CD14-positive monocyte (primary cell): Measurements from ENCODE around the gene PAPPA2. TPM values are rescaled to one million over a fixed set of nuclear protein-coding genes. Genes with fewer than 3 reads are reported as not detected.

Experiments
- DNase-seq, 3 donors: peaks; one replicate each; pipeline ENCODE4 v3.0.0-alpha.2; 2011 to 2022
- H2AFZ ChIP-seq: 2 replicates; pipeline ENCODE4 v1.6.0; 2012; ENCODE audit warnings: mild to moderate bottlenecking, low read depth, low read length, inconsistent platforms; ENCODE audit not compliant: insufficient read depth, poor library complexity, severe bottlenecking
- H3K27ac ChIP-seq, 2 donors: 1 replicate in 1 of 2; 2 replicates in 1 of 2; pipeline ENCODE4 v1.5.1; 2012 to 2013; ENCODE audit warnings: low read length in 2 of 2, control low read depth in 1 of 2, inconsistent platforms in 1 of 2, low read depth in 1 of 2, mild to moderate bottlenecking in 1 of 2
- H3K27me3 ChIP-seq, 2 donors: one replicate each; pipeline versions ENCODE4 v1.6.0 to v1.6.1; 2011 to 2013; ENCODE audit warnings: low read length in 2 of 2; ENCODE audit not compliant: control insufficient read depth in 2 of 2, insufficient read depth in 2 of 2
- H3K36me3 ChIP-seq, 2 donors: replicated peaks in 1 of 2; 1 replicate in 1 of 2; 2 replicates in 1 of 2; pipeline versions ENCODE4 v1.5.1 to v1.6.1; 2012 to 2013; ENCODE audit warnings: low read length in 2 of 2, control low read depth in 1 of 2, inconsistent platforms in 1 of 2, mild to moderate bottlenecking in 1 of 2; ENCODE audit not compliant: insufficient read depth in 2 of 2, control insufficient read depth in 1 of 2
- H3K4me1 ChIP-seq, 2 donors: 1 replicate in 1 of 2; 2 replicates in 1 of 2; pipeline versions ENCODE4 v1.5.1 to v1.6.1; 2012 to 2013; ENCODE audit warnings: low read length in 2 of 2, control low read depth in 1 of 2, inconsistent platforms in 1 of 2, mild to moderate bottlenecking in 1 of 2, moderate library complexity in 1 of 2; ENCODE audit not compliant: insufficient read depth in 2 of 2, control insufficient read depth in 1 of 2
- H3K4me2 ChIP-seq: replicated peaks from 2 replicates; pipeline ENCODE3; 2012; ENCODE audit warnings: low read length, moderate library complexity, mild to moderate bottlenecking; ENCODE audit not compliant: poor library complexity, severe bottlenecking; ENCODE audit errors: extremely low read depth
- H3K4me3 ChIP-seq, 3 experiments: fragments of 200-600 bp in 1 of 3; sonication (generic) in 1 of 3; replicated peaks in 1 of 3; 1 replicate in 2 of 3; 2 replicates in 1 of 3; pipeline ENCODE4 v1.5.1; 2011 to 2013; ENCODE audit warnings: low read length in 3 of 3, mild to moderate bottlenecking in 3 of 3, control low read depth in 2 of 3, low read depth in 2 of 3, inconsistent platforms in 1 of 3, moderate library complexity in 1 of 3
- H3K79me2 ChIP-seq: 2 replicates; pipeline ENCODE4 v1.6.0; 2012; ENCODE audit warnings: mild to moderate bottlenecking, control low read depth, inconsistent platforms, low read length, moderate library complexity; ENCODE audit not compliant: insufficient read depth
- H3K9ac ChIP-seq: 2 replicates; pipeline ENCODE4 v1.6.0; 2017; ENCODE audit warnings: low read length, mild to moderate bottlenecking; ENCODE audit not compliant: insufficient read depth, poor library complexity, severe bottlenecking
- H3K9me3 ChIP-seq, 2 donors: replicated peaks in 1 of 2; 1 replicate in 1 of 2; 2 replicates in 1 of 2; pipeline versions ENCODE4 v1.5.1 to v1.6.1; 2012 to 2013; ENCODE audit warnings: low read length in 2 of 2, control low read depth in 1 of 2; ENCODE audit not compliant: control insufficient read depth in 1 of 2, insufficient read depth in 1 of 2
- H4K20me1 ChIP-seq: 2 replicates; pipeline ENCODE4 v1.6.0; 2012; ENCODE audit warnings: mild to moderate bottlenecking, low read length, control low read depth, moderate library complexity; ENCODE audit not compliant: insufficient read depth
- H3K27ac Mint-ChIP-seq, 7 donors: one replicate each; pipeline ENCODE4 v1.8.0; 2020; ENCODE audit warnings: mild to moderate bottlenecking in 7 of 7, mixed read lengths in 7 of 7, moderate library complexity in 6 of 7, inconsistent platforms in 2 of 7
- H3K27me3 Mint-ChIP-seq, 3 donors: one replicate each; pipeline ENCODE4 v1.8.0; 2021 to 2022; ENCODE audit warnings: low read depth in 3 of 3, mild to moderate bottlenecking in 3 of 3, mixed read lengths in 3 of 3, moderate library complexity in 3 of 3, inconsistent platforms in 1 of 3
- H3K36me3 Mint-ChIP-seq, 2 donors: one replicate each; pipeline ENCODE4 v1.8.0; 2020; ENCODE audit warnings: mixed read lengths in 2 of 2, inconsistent platforms in 1 of 2, mild to moderate bottlenecking in 1 of 2
- H3K4me1 Mint-ChIP-seq: one replicate; pipeline ENCODE4 v1.8.0; 2020; ENCODE audit warnings: mild to moderate bottlenecking, mixed read lengths
- H3K4me3 Mint-ChIP-seq, 2 donors: one replicate each; pipeline ENCODE4 v1.8.0; 2020; ENCODE audit warnings: mild to moderate bottlenecking in 2 of 2, mixed read lengths in 2 of 2, moderate library complexity in 1 of 2
- H3K9me3 Mint-ChIP-seq, 7 donors: one replicate each; pipeline ENCODE4 v1.8.0; 2020 to 2022; ENCODE audit warnings: mixed read lengths in 7 of 7, mild to moderate bottlenecking in 6 of 7, moderate library complexity in 6 of 7, inconsistent platforms in 2 of 7
- WGBS: methylation state at CpG from one replicate; pipeline ENCODE4 v1.1.5; 2013; ENCODE audit warnings: missing lambda C conversion rate; ENCODE audit not compliant: insufficient coverage; 5-methylcytosine and 5-hydroxymethylcytosine counted together
- intact Hi-C, 2 donors: fragments of 100-400 bp; cut with micrococcal nuclease; formaldehyde crosslinking; loops; one replicate each; pipeline versions ENCODE4 v1.15.0 to v1.15.1; 2023
- polyA plus RNA-seq, 3 donors: library from polyadenylated mRNA; depleted of rRNA in 1 of 3; unstranded in 2 of 3; stranded (reverse) in 1 of 3; fragments of 300-500 nt in 2 of 3; fragments of >200 nt in 1 of 3; fragmentation: Illumina TruSeq in 2 of 3; gene quantifications; 1 replicate in 2 of 3; 2 replicates in 1 of 3; pipeline ENCODE4 v1.2.3, GENCODE V29; 2012 to 2021
- TF ChIP-seq, protein P1 (sequence below): fragments of 200-600 bp; IDR thresholded peaks from one replicate; pipeline ENCODE4 v1.8.0; 2022; ENCODE audit warnings: antibody characterized with exemption, mild to moderate bottlenecking

PAPPA2 gene
- polyA plus RNA-seq, 3 donors = not detected

DNA sequence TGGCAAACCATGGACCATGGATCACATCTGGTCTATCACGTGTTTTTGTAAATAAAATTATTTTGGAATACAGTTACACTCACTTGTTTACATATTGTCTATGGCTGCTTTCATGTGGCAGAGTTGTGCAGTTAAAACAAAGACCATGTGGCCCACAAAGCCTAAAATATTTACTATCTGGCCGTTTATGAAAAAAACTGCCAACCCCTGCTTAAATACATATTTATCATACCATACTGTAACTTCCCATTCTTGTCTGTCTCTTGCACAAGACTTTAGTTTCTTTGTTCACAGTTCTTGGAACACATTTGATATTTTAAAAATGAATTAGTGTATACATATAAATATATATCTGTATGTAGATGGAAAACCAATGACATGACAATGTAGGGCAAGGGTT, 141.5 kb downstream of the PAPPA2 start:
- intact Hi-C loops = no loop called here
- no peak overlapping the region for H3K27ac Mint-ChIP-seq
- Histone ChIP-seq H3K79me2 (no peaks in the 10 kb centered on the region), H3K9me3 (no peaks in the 10 kb centered on the region), H3K9ac (no peak overlapping the region), H3K27ac (no peak overlapping the region), H4K20me1 (no peaks in the 10 kb centered on the region), H3K27me3 (no peaks in the 10 kb centered on the region), H2AFZ (no peak overlapping the region), H3K4me2 (no peak overlapping the region), H3K4me1 (no peaks in the 10 kb centered on the region), H3K36me3 (no peaks in the 10 kb centered on the region), H3K4me3 (no peak overlapping the region)
- H3K4me1 Mint-ChIP-seq = no peaks in the 10 kb centered on the region
- TF ChIP-seq, protein P1, sequence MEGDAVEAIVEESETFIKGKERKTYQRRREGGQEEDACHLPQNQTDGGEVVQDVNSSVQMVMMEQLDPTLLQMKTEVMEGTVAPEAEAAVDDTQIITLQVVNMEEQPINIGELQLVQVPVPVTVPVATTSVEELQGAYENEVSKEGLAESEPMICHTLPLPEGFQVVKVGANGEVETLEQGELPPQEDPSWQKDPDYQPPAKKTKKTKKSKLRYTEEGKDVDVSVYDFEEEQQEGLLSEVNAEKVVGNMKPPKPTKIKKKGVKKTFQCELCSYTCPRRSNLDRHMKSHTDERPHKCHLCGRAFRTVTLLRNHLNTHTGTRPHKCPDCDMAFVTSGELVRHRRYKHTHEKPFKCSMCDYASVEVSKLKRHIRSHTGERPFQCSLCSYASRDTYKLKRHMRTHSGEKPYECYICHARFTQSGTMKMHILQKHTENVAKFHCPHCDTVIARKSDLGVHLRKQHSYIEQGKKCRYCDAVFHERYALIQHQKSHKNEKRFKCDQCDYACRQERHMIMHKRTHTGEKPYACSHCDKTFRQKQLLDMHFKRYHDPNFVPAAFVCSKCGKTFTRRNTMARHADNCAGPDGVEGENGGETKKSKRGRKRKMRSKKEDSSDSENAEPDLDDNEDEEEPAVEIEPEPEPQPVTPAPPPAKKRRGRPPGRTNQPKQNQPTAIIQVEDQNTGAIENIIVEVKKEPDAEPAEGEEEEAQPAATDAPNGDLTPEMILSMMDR = no peak
- H3K9me3 Mint-ChIP-seq = peaks cover 0 to 7% (median 3%) of the 10 kb centered on the region in 7 donors
- no peak overlapping the region for H3K4me3 Mint-ChIP-seq
- no peaks in the 10 kb centered on the region for H3K36me3 Mint-ChIP-seq
- H3K27me3 Mint-ChIP-seq = no peaks in the 10 kb centered on the region
- no peak for DNase-seq
- no CpG with 5 or more reads among the region's 2 CpGs for WGBS

DNA sequence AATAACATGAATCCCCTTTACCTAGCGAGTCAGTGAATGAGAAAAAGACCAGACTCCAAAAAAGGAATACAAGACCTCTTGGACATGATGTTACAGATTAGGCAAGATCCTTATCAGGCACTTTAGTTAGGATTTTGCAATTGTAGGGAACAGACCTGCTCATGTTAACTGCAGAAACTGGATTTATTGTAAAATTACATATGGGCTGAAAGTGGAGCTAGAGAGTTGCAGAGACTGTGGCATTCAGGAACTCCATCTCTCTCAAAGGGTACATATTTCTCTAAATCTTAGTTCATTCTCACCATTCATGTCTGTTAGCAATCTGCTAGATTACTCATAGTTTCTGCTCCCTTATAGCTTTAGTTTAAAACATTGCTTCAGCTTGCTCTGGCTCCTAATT, 142.2 kb downstream of the PAPPA2 start:
- no peak for DNase-seq
- Histone ChIP-seq H3K79me2 (no peaks in the 10 kb centered on the region), H3K36me3 (no peaks in the 10 kb centered on the region), H3K27me3 (no peaks in the 10 kb centered on the region), H3K4me3 (no peak overlapping the region), H2AFZ (no peak overlapping the region), H3K4me1 (no peaks in the 10 kb centered on the region), H4K20me1 (no peaks in the 10 kb centered on the region), H3K27ac (no peak overlapping the region), H3K4me2 (no peak overlapping the region), H3K9me3 (no peaks in the 10 kb centered on the region), H3K9ac (no peak overlapping the region)
- no CpG with 5 or more reads among the region's 1 CpG for WGBS
- Mint-ChIP-seq H3K36me3 (no peaks in the 10 kb centered on the region), H3K9me3 (peaks cover 0 to 6% (median 3%) of the 10 kb centered on the region in 7 donors), H3K4me3 (no peak overlapping the region), H3K4me1 (no peaks in the 10 kb centered on the region), H3K27ac (no peak overlapping the region), H3K27me3 (no peaks in the 10 kb centered on the region)
- intact Hi-C loops = no loop called here
- TF ChIP-seq, protein P1 = no peak
